HG02973 (cell line): ENCODE results near the gene RNF103.
"Not testable (repeated sequence)": the region's sequence is repeated elsewhere in the genome, so short reads cannot be mapped to it uniquely, and the experiment has no call there.

Source experiments
- ATAC-seq: cut with Tn5 transposase; IDR thresholded peaks from one replicate; pipeline ENCODE4 v1.9.1; 2021; ENCODE audit warnings: moderate library complexity; ENCODE audit not compliant: unreplicated experiment

RNF103 gene

DNA sequence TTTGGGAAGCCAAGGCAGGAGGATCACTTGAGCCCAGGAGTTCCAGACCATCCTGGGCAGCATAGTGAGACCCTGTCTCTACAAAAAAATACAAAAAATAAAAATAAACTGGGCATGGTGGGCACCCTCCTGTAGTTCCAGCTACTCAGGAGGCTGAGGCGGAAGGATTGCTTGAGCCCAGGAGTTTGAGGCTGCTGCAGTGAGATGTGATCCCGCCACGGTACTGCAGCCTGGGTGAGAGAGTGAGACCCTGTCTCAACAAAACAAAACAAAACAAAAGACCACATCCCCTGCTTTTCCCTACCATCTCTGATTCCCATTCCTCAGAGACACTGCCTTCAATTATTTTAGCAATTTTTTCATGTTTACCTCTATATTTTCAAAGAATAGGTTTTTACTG lies 3.9 kb upstream of the RNF103 start:
- no peak for ATAC-seq

DNA sequence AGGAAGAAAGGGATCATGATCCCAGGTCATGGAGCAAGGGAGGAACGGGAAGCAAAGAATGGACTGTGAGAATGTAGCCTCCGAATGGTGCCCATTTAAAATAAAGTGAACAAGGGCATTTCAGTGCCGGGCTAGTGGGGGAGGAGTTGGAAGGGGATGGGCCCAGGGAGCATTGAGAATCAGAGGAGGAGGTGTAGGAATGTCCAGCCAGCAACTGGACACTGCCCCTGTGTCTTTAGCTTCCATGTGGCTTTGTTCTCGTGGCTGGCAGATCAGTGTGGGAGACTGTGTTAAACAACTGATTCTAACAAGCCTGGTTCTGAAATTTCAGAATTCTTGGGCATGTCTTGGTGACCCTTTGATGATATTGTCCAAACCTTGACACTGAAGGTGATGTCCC lies 1.4 kb upstream of the RNF103 start:
- no peak for ATAC-seq

- ATAC-seq: no peak
These were observed 542 bp upstream of the RNF103 start for GRCh38 chr2:86624267-86624547.

GRCh38 chr2:86623043-86623493 lies 597 bp downstream of the RNF103 start:
- ATAC-seq: peak; percentile 35

DNA sequence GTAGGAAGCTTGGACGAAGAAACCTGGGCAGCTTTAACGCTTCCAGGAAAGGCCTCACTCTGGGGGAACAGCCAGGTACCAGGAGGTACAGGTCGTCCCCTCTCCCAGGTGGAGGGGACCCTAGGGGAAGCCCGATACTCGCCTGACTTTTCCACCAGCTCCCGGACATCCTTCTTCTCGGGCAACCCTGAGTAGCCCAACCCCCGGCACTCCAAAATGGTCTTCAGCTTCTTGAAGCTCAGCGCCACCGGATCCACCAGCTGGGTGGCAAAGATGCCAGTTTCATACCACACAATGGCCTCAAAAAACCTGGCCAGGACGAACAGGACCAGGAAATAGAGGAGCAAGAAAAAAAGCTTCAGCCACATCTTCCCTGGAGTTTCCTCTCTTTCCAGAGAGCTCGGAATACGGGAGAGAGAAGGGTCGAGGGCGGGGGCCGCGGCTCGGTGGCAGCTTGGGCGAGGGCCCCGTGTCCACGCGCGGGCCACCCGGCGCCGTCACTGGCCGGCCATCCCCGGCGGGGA lies 1.1 kb downstream of the RNF103 start:
- ATAC-seq: no peak

- no peak for ATAC-seq
These were observed 2.3 kb downstream of the RNF103 start for GRCh38 chr2:86621280-86621943.

GRCh38 chr2:86617738-86618137 lies 5.9 kb downstream of the RNF103 start:
- no peak for ATAC-seq

GRCh38 chr2:86617153-86617552 lies 6.5 kb downstream of the RNF103 start:
- ATAC-seq: no peak

- ATAC-seq: no peak
These were observed 7.2 kb downstream of the RNF103 start for GRCh38 chr2:86616502-86616901.

- no peak for ATAC-seq
These were observed 8.1 kb downstream of the RNF103 start for GRCh38 chr2:86615596-86615995.

- ATAC-seq: no peak
These were observed 10.2 kb downstream of the RNF103 start for GRCh38 chr2:86613515-86613914.

DNA sequence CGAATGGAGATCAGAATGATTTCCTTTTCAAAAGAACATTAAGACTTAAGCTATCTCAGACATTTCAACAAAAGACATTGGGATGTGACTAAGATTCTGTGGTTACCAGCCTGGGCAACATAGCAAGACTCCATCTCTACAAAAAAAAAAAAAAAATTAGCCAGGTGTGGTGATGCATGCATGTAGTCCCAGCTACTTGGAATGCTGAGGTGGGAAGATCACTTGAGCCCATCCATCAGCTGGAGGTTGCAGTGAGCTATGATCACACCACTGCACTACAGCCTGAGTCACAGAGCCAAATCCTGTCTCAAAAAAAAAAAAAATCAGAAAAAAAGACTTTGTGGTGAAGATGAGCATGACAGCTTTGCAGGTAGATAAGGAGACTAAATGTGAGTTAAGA lies 12.8 kb downstream of the RNF103 start:
- ATAC-seq: no peak

DNA sequence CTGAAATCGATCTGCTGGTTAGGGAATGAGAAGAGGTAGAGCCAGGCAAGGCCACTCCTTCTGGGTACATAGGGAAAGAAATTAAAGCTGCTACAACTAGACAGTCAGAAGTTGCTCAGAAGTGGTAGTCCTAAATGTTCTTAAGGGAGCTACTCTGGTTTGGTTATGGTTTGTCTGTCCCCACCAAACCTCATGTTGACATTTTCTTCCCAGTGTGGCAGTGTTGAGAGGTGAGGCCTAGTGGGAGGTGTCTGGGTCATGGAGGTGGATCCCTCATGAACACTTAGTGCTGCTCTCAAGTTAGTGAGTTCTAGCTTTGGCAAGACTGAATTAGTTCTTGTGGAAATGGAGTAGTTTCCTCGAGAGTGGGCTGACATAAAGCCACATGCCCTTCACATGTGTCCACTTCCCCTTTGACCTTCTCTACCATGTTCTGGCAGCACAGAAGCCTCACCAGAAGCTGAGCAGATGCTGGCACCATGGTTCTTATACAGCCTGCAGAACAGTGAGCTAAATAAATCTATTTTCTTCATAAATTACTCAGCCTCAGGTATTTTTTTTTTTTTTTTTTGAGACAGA lies 14.7 kb downstream of the RNF103 start:
- no peak for ATAC-seq

DNA sequence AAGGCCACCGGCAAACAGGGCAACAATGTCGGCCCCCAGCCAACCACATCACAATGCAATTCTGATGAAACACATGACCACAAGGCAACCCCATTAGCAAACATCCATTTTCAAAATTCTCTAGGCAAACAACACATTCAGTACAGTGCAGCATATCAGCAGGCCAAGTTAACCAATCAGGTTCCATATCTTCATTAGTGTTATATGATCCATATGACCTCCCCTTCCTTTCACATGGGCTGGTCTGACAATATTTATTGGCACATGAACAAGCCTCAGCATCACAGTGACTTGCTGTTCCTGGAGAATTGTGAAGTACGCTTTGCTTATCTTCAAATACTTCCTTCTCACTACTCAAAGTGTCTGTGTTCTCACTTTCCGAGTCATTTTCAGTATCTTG lies 19.8 kb downstream of the RNF103 start:
- no peak for ATAC-seq

GRCh38 chr2:86598966-86599365 lies 24.7 kb downstream of the RNF103 start:
- ATAC-seq: no peak

- no peak for ATAC-seq
These were observed 27.5 kb downstream of the RNF103 start for GRCh38 chr2:86596118-86596517.

- no peak for ATAC-seq
These were observed 30.4 kb downstream of the RNF103 start for GRCh38 chr2:86593266-86593665.

GRCh38 chr2:86592547-86593230 lies 31.0 kb downstream of the RNF103 start:
- no peak for ATAC-seq

- not testable (repeated sequence) for ATAC-seq
These were observed 34.0 kb downstream of the RNF103 start for GRCh38 chr2:86589701-86590100.

- peak; percentile 73 for ATAC-seq
These were observed 39.3 kb downstream of the RNF103 start for GRCh38 chr2:86584151-86584913.

DNA sequence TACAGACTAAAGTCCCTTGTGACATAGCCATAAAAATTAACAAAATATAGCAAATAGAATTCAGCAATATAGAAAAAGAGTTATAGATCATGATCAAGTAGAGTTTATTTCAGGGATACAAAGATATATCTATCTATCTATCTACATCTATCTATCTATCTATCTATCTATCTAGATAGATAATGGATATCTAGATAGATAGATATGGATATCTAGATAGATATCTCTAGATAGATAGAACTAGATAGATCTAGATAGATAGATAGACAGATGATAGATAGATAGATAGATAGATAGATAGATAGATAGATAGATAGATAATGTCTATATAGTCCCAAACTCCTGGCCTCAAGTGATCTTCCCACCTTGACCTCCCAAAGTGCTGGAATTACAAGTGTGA lies 43.1 kb downstream of the RNF103 start:
- ATAC-seq: no peak
